ENCODE data around the gene SUN1. TPM values are rescaled to one million over a fixed set of nuclear protein-coding genes. Genes with fewer than 3 reads are reported as not detected.

Gene SUN1
- total and polyA plus RNA-seq, 10 of the 15 experiments (the other 5 are each of a cell fraction or from before 2014, with no cell fraction given), result 27.8 to 107 (median 65.8) TPM

DNA sequence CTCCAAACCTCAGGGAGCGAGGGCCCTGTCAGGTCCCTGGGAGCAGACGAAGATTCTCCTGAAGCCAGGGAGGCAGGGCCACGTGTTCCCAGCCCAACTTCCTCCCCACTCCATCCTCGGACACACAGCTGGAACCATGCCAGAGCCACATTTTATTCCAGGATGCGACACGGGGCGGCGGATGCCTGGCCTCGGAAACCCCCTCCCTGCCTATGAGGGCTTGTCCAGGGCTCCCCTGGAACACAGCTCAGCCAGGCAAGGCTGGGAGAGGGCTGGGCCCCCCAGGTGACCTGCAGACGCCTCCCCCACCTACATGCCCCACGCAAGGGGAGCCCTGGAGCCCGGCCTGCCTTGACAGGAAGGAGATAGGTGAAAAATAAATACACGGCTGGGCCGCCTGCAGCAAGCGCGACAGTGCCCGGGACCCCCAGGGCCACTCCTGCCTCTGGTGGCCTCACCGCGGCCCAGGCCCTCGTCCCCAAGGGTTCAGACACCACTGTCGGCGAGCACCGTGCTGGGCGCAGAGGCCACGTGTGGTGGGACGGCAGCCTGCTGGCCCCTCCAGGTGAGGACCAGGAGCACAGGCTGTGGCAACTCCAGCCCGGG, 65.6 kb downstream of the SUN1 start:
- FAIRE-seq, result no peak
- RAD21 ChIA-PET (ENCODE audit: unreplicated experiment), result no interaction called here
- no TSS peak for BruUV-seq (replicated peaks)

DNA sequence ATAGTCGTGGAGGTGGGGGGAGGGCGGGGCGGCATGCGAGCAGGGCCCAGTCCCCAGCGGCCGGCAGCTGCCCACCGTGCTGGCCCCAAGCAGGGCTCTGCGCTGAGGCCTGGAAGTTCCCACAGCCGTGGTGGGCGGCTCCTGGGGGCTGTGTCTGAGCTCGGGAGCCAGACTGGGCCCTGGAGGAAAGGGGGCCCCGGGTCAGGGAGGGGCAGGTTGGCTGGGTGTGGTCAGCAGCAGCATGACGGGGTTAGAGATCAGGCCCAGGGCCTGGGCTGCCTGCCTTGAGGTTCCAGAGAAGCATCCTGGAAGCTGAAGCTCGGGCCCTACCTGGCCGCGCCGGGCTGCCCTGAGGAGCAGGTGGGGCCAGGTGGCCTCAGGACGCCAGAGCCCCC, 66.2 kb downstream of the SUN1 start:
- 82% methylated on average over 14 of the region's 18 CpGs for WGBS (ENCODE audit: insufficient coverage, insufficient replicate concordance, low lambda C conversion rate, missing lambda C conversion rate)
- Histone ChIP-seq H3K4me3 (no peak overlapping the region), H3K36me3 (ENCODE audit: control insufficient read depth in 2 of 2, insufficient read depth in 2 of 2, low read length in 1 of 2) (peaks cover 0 to 44% of the 10 kb centered on the region in 2 experiments; a peak in 2 of 4 replicates), H3K9ac (ENCODE audit: control insufficient read depth, insufficient read depth, low read length) (no peak overlapping the region), H2AFZ (ENCODE audit: control insufficient read depth, low read depth, low read length) (no peak overlapping the region), H4K20me1 (ENCODE audit: control insufficient read depth, insufficient read depth) (no peaks in the 10 kb centered on the region), H3K4me1 (ENCODE audit: control insufficient read depth, insufficient read depth, low read length) (no peaks in the 10 kb centered on the region; the same call in 1 of the 2 replicates), H3K4me2 (ENCODE audit: control insufficient read depth, insufficient read depth) (no peak overlapping the region), H3K27ac (ENCODE audit: control insufficient read depth, insufficient read depth) (no peak overlapping the region), H3K9me3 (replicated peaks; ENCODE audit: control insufficient read depth, insufficient read depth, low read length) (no peaks in the 10 kb centered on the region; the same call in 2 of the 3 replicates), H3K79me2 (ENCODE audit: control insufficient read depth, insufficient read depth, low read length) (no peaks in the 10 kb centered on the region), H3K27me3 (replicated peaks in 1 of 2; ENCODE audit: control insufficient read depth in 2 of 2, insufficient read depth in 2 of 2, low read length in 1 of 2) (no peaks in the 10 kb centered on the region)
- in situ Hi-C loops (cut with MboI) (no loop called here), intact Hi-C loops (cut with micrococcal nuclease; ENCODE audit: unreplicated experiment) (no loop called here)
- ChIA-PET RAD21 (ENCODE audit: unreplicated experiment) (no interaction called here), CTCF (no interaction called here), POLR2A (no interaction called here), SMC1A (ENCODE audit: uncharacterized antibody, unreplicated experiment) (no interaction called here)
- no peak for DNase-seq (ENCODE audit: low read depth, low spot score)
- no peak for FAIRE-seq
- BruUV-seq (replicated peaks), result no TSS peak
- ATAC-seq, result no peak
- no peak for TF ChIP-seq BRCA1 (IDR thresholded peaks at IDR 0.05; ENCODE audit: low read depth, low read length)
- no peak for TF ChIP-seq SIN3A (IDR thresholded peaks at IDR 0.05; ENCODE audit: low read depth, low read length)
- no peak for TF ChIP-seq SPI1 (IDR thresholded peaks at IDR 0.05; ENCODE audit: borderline replicate concordance, insufficient read depth, low read depth, low read length)
- TF ChIP-seq RAD21 (IDR thresholded peaks at IDR 0.05; ENCODE audit: insufficient read depth, low read depth, low read length), result no peak
- TF ChIP-seq MTA2 (IDR thresholded peaks at IDR 0.05; ENCODE audit: low read depth), result no peak
- TF ChIP-seq, protein P1, sequence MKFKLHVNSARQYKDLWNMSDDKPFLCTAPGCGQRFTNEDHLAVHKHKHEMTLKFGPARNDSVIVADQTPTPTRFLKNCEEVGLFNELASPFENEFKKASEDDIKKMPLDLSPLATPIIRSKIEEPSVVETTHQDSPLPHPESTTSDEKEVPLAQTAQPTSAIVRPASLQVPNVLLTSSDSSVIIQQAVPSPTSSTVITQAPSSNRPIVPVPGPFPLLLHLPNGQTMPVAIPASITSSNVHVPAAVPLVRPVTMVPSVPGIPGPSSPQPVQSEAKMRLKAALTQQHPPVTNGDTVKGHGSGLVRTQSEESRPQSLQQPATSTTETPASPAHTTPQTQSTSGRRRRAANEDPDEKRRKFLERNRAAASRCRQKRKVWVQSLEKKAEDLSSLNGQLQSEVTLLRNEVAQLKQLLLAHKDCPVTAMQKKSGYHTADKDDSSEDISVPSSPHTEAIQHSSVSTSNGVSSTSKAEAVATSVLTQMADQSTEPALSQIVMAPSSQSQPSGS (IDR thresholded peaks at IDR 0.05; ENCODE audit: low read length), result no peak
- TF ChIP-seq CEBPB (IDR thresholded peaks at IDR 0.05; ENCODE audit: borderline replicate concordance in 1 of 2, low read depth in 2 of 2, low read length in 2 of 2), result no peak
- TF ChIP-seq PAX5 (IDR thresholded peaks at IDR 0.05; ENCODE audit: borderline replicate concordance, low read depth, low read length), result no peak
- TF ChIP-seq, protein P2, sequence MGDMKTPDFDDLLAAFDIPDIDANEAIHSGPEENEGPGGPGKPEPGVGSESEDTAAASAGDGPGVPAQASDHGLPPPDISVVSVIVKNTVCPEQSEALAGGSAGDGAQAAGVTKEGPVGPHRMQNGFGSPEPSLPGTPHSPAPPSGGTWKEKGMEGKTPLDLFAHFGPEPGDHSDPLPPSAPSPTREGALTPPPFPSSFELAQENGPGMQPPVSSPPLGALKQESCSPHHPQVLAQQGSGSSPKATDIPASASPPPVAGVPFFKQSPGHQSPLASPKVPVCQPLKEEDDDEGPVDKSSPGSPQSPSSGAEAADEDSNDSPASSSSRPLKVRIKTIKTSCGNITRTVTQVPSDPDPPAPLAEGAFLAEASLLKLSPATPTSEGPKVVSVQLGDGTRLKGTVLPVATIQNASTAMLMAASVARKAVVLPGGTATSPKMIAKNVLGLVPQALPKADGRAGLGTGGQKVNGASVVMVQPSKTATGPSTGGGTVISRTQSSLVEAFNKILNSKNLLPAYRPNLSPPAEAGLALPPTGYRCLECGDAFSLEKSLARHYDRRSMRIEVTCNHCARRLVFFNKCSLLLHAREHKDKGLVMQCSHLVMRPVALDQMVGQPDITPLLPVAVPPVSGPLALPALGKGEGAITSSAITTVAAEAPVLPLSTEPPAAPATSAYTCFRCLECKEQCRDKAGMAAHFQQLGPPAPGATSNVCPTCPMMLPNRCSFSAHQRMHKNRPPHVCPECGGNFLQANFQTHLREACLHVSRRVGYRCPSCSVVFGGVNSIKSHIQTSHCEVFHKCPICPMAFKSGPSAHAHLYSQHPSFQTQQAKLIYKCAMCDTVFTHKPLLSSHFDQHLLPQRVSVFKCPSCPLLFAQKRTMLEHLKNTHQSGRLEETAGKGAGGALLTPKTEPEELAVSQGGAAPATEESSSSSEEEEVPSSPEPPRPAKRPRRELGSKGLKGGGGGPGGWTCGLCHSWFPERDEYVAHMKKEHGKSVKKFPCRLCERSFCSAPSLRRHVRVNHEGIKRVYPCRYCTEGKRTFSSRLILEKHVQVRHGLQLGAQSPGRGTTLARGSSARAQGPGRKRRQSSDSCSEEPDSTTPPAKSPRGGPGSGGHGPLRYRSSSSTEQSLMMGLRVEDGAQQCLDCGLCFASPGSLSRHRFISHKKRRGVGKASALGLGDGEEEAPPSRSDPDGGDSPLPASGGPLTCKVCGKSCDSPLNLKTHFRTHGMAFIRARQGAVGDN (IDR thresholded peaks at IDR 0.05), result no peak

More for the DNA sequence above, 65.6 kb downstream of the SUN1 start:
- Histone ChIP-seq H2AFZ (ENCODE audit: control insufficient read depth, low read depth, low read length) (no peak overlapping the region), H3K36me3 (ENCODE audit: control insufficient read depth in 2 of 2, insufficient read depth in 2 of 2, low read length in 1 of 2) (peaks cover 0 to 47% of the 10 kb centered on the region in 2 experiments; a peak in 2 of 4 replicates), H3K9me3 (replicated peaks; ENCODE audit: control insufficient read depth, insufficient read depth, low read length) (no peaks in the 10 kb centered on the region; the same call in 2 of the 3 replicates), H3K9ac (ENCODE audit: control insufficient read depth, insufficient read depth, low read length) (no peak overlapping the region), H4K20me1 (ENCODE audit: control insufficient read depth, insufficient read depth) (no peaks in the 10 kb centered on the region), H3K79me2 (ENCODE audit: control insufficient read depth, insufficient read depth, low read length) (no peaks in the 10 kb centered on the region), H3K4me1 (ENCODE audit: control insufficient read depth, insufficient read depth, low read length) (no peaks in the 10 kb centered on the region; the same call in 1 of the 2 replicates), H3K4me3 (no peak overlapping the region), H3K4me2 (ENCODE audit: control insufficient read depth, insufficient read depth) (no peak overlapping the region), H3K27ac (ENCODE audit: control insufficient read depth, insufficient read depth) (no peak overlapping the region), H3K27me3 (replicated peaks in 1 of 2; ENCODE audit: control insufficient read depth in 2 of 2, insufficient read depth in 2 of 2, low read length in 1 of 2) (no peaks in the 10 kb centered on the region)
- DNase-seq (ENCODE audit: low read depth, low spot score) (no peak), ATAC-seq (no peak)
- intact Hi-C loops (cut with micrococcal nuclease; ENCODE audit: unreplicated experiment), result no loop called here
- SMC1A ChIA-PET (ENCODE audit: uncharacterized antibody, unreplicated experiment), result no interaction called here
- TF ChIP-seq KAT2A (conservative IDR thresholded peaks at IDR 0.05; ENCODE audit: control insufficient read depth, low read depth, low read length), result no peak
- no peak for TF ChIP-seq HDAC2 (IDR thresholded peaks at IDR 0.05)
- no peak for TF ChIP-seq BHLHE40 (IDR thresholded peaks at IDR 0.05; ENCODE audit: borderline replicate concordance in 1 of 2, low read depth in 2 of 2, low read length in 1 of 2)
- no peak for TF ChIP-seq RUNX3 (IDR thresholded peaks at IDR 0.05; ENCODE audit: low read length)
- peak; percentile 50; the same call in 1 of the 2 replicates for TF ChIP-seq POLR2A (IDR thresholded peaks at IDR 0.05; ENCODE audit: low read depth, low read length)
- in situ Hi-C loops (cut with MboI), result no loop called here
- WGBS (ENCODE audit: insufficient coverage, insufficient replicate concordance, low lambda C conversion rate, missing lambda C conversion rate), result 85% methylated on average over 24 of the region's 27 CpGs
- CTCF ChIA-PET, result no interaction called here
- POLR2A ChIA-PET, result no interaction called here
